ENCODE data around the gene KCNIP4. TPM values are rescaled to one million over a fixed set of nuclear protein-coding genes. Genes with fewer than 3 reads are reported as not detected.

The KCNIP4 gene
- total and polyA plus RNA-seq, 2 of the 8 experiments (the other 6 are each of a cell fraction or from before 2014, with no cell fraction given): 0.06 TPM; not detected in 1

- Histone ChIP-seq H3K36me3 (ENCODE audit: control insufficient read depth in 2 of 4, insufficient read depth in 4 of 4, low read length in 3 of 4) (no peaks in the 10 kb centered on the region), H3K27ac (ENCODE audit: low read depth, low read length) (no peak overlapping the region), H3K79me1 (ENCODE audit: low read depth, low read length) (no peaks in the 10 kb centered on the region), H4K5ac (ENCODE audit: insufficient read length, low read depth, low read length) (no peak overlapping the region), H3K23me2 (ENCODE audit: low read depth, low read length) (no peaks in the 10 kb centered on the region), H2BK20ac (ENCODE audit: low read length) (no peak overlapping the region), H3K4me1 (replicated peaks in 1 of 4; ENCODE audit: control insufficient read depth in 3 of 4, insufficient read depth in 4 of 4, low read length in 3 of 4) (no peaks in the 10 kb centered on the region), H3K4me3 (ENCODE audit: extremely low read depth in 1 of 4, insufficient read depth in 2 of 4, low read depth in 3 of 4, low read length in 4 of 4) (no peak overlapping the region), H3K79me2 (ENCODE audit: control insufficient read depth in 1 of 2, insufficient read depth in 2 of 2, low read length in 2 of 2) (no peaks in the 10 kb centered on the region), H3K9me3 (ENCODE audit: insufficient read depth in 2 of 2, low read depth in 1 of 2, low read length in 1 of 2) (no peaks in the 10 kb centered on the region), H3K23ac (ENCODE audit: insufficient read length) (no peak overlapping the region), H2BK15ac (ENCODE audit: low read length) (no peak overlapping the region), H3K4ac (replicated peaks; ENCODE audit: insufficient read length, low read depth, low read length) (no peak overlapping the region), H2BK5ac (ENCODE audit: low read depth, low read length) (no peak overlapping the region), H2BK12ac (ENCODE audit: low read depth, low read length) (no peak overlapping the region), H3K56ac (replicated peaks; ENCODE audit: insufficient read length, low read depth, low read length) (no peak overlapping the region), H3K14ac (ENCODE audit: insufficient read length) (no peak overlapping the region), H3K4me2 (ENCODE audit: insufficient read depth in 1 of 2, low read depth in 2 of 2, low read length in 2 of 2) (no peak overlapping the region), H3K18ac (ENCODE audit: extremely low read depth, low read length) (no peak overlapping the region), H3K27me3 (replicated peaks in 1 of 4; ENCODE audit: control insufficient read depth in 3 of 4, extremely low read depth in 1 of 4, insufficient read depth in 3 of 4, low read length in 3 of 4) (no peaks in the 10 kb centered on the region), H2BK120ac (replicated peaks; ENCODE audit: low read depth, low read length) (no peak overlapping the region), H4K91ac (replicated peaks; ENCODE audit: insufficient read length, low read length) (no peak overlapping the region), H3K9ac (replicated peaks in 1 of 4; ENCODE audit: extremely low read depth in 1 of 4, low read depth in 3 of 4, low read length in 3 of 4) (no peak overlapping the region), H2AK5ac (ENCODE audit: low read depth, low read length) (no peak overlapping the region), H2AFZ (ENCODE audit: low read length) (no peak overlapping the region), H4K20me1 (replicated peaks in 1 of 2; ENCODE audit: control insufficient read depth in 1 of 2, insufficient read depth in 2 of 2, low read length in 2 of 2) (no peaks in the 10 kb centered on the region), H4K8ac (ENCODE audit: extremely low read depth, insufficient read depth, low read length) (no peak overlapping the region)
- POLR2A ChIA-PET (ENCODE audit: partially characterized antibody): no interaction called here
- 86% methylated on average over 4 of the region's 4 CpGs; no CpG with 5 or more reads in 1 of the 2 experiments for whole genome bisulfite sequencing, 2 experiments (ENCODE audit: extremely low coverage in 1 of 2, insufficient coverage in 1 of 2, insufficient read length in 1 of 2, insufficient replicate concordance in 2 of 2, low coverage in 1 of 2, low lambda C conversion rate in 2 of 2, missing lambda C conversion rate in 1 of 2)
- TF ChIP-seq MAX (IDR thresholded peaks at IDR 0.05): no peak
- TF ChIP-seq ATF3 (IDR thresholded peaks at IDR 0.05; ENCODE audit: insufficient read depth, low read depth, low read length): no peak
- no peak for TF ChIP-seq KDM5A (IDR thresholded peaks at IDR 0.05; ENCODE audit: low read length)
- TF ChIP-seq TBP (IDR thresholded peaks at IDR 0.05; ENCODE audit: low read depth, low read length): no peak
- no peak for TF ChIP-seq RXRA (IDR thresholded peaks at IDR 0.05; ENCODE audit: insufficient read depth, low read depth, low read length)
- no peak for TF ChIP-seq SUZ12 (IDR thresholded peaks at IDR 0.05; ENCODE audit: low read length)
- DNase-seq (ENCODE audit: low read depth in 1 of 2, low spot score in 2 of 2): no peak
- CTCF ChIA-PET (ENCODE audit: partially characterized antibody): interaction anchor here (0.6 to 12.8 kb wide), 10 partner anchors 9 to 254 kb away, joined by 3 to 341 read pairs (median 4); no protein-coding TSS in a partner anchor
- FAIRE-seq: no peak
Measured at GRCh38 chr4:21514022-21514694, 434.4 kb downstream of the KCNIP4 start.

All from H1 (cell line).